Measurements from ENCODE around the gene MRPL54.

MRPL54 gene

GRCh38 chr19:3769494-3769893 lies 7.0 kb downstream of the MRPL54 start:
- no peak for DNase-seq (ENCODE audit: low spot score)

DNA sequence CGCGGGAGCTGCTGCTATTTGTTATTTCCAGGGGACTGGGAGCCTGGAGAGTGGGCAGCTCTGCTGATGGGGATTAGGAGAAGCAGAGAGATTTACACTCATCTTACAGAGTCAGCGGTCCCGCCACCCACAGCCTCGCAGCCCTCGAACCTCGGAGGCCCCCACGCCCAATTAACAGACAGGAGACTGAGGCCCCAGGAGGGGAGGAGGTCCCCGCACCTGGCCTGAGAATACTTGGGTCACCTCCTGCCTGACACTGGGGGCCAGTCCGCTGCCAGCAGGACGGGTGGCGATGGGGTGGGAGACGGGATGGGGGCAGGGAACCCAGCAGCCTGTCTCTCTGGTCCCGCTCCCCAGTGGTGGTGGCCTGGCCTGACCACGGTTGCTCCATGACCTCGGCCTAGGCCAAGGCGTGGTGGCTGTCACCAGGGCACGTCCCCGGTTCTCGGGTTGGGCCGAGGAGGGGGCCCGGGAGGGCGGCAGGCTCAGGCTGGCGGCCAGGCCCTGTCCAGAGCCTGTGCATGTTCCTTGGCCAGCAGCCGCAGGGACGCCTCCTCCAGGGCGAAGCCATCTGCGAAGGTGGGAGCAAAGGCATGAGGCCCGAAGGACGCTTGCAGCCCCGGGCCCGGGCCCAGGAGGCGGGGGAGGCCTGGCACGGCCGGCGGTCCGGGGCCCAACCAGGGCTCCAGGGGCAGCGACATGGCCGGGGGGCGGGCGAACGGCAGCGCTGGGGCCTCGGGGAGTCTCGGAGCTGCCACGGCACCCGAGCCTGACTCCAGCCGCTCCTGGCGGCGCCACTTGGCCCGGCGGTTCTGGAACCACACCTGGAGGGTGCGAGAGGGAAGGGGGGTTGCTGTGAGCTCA lies 7.9 kb downstream of the MRPL54 start:
- DNase-seq (ENCODE audit: low spot score) = no peak

DNA sequence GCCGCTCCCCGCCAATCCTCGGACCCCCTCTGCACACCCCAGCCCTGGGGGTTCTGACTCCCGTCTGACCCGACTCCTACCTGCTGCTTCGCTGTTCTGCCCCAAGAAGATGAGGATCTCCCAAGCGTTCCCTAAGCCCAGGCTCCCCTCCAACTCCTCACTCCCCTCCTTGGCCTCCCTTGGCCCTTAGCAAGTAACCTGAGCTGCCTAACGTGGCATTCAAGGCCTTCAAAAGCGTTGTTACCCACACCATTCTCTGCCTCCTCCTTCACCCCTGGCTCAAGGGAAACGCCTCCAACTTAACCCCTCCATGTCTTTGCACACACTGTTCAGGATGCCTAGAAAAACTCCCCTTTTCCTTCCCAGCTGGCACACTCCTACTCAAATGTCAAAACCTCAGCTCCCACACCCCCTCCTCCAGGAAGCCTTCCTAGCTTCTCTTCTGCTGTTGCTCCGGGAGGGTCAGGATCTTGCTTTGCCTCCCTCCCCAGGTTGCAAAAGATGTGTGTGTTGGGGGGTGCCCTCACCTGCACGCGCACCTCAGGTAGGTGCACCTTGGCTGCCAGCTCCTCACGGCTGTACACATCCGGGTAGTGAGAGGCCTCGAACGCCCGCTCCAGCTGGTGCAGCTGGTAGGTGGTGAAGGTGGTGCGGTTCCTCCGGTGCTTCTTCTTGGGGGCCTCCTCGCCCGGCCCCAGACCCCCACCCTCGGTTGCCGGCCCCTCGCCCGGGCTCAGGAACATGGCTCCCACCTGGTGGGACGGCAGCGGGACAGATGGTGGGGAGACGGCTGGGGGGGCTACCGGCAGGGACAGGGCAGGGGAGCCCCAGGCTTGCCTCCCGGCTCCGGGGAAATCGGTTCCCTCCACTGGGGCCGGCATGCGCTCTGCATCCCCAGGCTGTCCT lies 8.8 kb downstream of the MRPL54 start:
- DNase-seq (ENCODE audit: low spot score) = no peak

GRCh38 chr19:3771906-3772455 lies 9.5 kb downstream of the MRPL54 start, which contains the start of gene RAX2:
Gene RAX2, minus strand, starts transcription at chr19:3772228. Its CDS starts 486 bp downstream, at chr19:3771742.
- no peak for DNase-seq (ENCODE audit: low spot score)

GRCh38 chr19:3773814-3774515 lies 11.5 kb downstream of the MRPL54 start:
- no peak for DNase-seq (ENCODE audit: low spot score)

GRCh38 chr19:3774621-3775373 lies 12.3 kb downstream of the MRPL54 start:
- DNase-seq (ENCODE audit: low spot score) = no peak

- no peak for DNase-seq (ENCODE audit: low spot score)
Measured at GRCh38 chr19:3775374-3775711, 12.9 kb downstream of the MRPL54 start.

- no peak for DNase-seq (ENCODE audit: low spot score)
Measured at GRCh38 chr19:3775831-3776230, 13.3 kb downstream of the MRPL54 start.

GRCh38 chr19:3776479-3777040 lies 14.1 kb downstream of the MRPL54 start:
- no peak for DNase-seq (ENCODE audit: low spot score)

GRCh38 chr19:3778104-3778867 lies 15.8 kb downstream of the MRPL54 start:
- DNase-seq (ENCODE audit: low spot score) = no peak

DNA sequence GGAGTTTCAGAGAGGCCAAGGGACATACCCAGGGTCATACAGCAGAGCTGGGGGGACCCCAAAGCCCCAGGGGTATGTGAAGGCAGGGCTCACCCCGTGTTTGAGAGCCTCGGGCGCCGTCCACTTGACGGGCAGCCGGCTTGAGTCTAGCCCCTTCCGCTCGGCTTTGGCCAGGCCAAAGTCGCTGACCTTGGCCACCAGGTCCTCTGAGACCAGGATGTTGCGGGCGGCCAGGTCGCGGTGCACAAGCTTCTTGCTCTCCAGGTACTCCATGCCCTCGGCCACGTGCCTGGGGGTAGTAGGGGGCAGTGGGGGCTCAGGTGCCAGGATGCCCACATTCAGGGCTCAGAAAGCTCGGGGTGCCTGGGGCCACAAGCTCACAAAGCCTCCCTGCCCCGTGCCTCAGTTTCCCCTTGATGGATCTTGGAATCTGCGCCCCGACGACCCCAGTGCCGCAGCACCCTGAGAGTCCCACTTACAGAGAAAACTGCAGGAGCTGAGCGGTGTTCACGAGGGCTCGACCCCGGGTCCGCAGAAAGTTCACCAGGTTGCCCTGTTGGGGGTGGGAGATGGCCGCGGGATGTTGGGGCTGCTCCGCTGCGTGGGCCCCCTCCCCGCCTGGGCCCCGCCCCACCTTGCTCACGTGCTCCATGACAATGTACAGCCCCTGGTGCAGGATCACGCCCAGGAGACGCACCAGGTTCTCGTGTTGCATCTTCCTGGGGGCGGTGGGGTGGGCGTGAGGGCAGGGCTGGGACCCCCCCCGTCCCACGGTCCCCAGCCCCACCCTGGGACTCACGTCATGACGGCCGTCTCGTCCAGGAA lies 16.6 kb downstream of the MRPL54 start:
- no peak for DNase-seq (ENCODE audit: low spot score)

DNA sequence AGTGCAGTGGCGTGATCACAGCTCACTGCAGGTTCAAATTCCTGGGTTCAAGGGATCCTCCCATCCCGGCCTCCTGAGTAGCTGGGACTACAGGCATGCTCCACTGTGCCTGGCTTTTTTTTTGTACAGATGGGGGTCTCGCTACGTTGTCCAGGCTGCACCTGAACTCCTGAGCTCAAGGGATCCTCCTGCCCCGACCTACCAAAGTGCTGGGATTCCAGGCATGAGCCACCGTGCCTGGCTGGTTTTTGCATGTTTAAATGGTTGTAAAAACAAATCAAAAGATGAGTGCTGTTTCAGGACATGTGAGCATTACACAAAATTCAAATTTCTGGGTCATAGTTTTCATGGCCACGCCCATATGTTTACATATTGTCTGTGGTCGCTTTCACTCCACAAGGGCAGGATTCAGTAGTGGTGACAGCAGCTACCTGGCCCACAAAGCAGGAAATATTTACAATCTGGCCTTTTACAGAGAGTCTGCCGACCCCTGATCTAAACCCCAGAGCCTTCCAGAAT lies 18.4 kb downstream of the MRPL54 start:
- DNase-seq (ENCODE audit: low spot score) = no peak

GRCh38 chr19:3781603-3782002 lies 19.1 kb downstream of the MRPL54 start:
- DNase-seq (ENCODE audit: low spot score) = no peak

DNA sequence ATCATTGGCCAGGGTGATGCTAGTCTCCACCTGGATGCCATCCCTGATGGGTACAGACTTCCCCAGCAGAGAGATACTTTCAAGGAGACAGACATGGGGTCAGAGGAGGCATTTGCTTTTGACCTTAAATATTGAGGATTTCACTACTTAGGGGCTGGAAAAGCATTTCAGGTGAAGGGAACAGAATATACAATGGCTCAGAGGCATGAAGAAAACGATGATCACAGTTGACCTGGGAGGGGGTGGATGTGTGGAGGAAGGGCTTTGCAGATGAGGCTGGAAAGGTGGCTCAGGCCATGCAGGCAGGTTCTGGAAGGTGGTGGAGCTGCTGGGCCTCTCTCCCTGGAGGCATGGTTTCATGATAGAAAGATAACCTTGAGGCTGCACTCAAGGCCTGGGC lies 19.8 kb downstream of the MRPL54 start:
- no peak for DNase-seq (ENCODE audit: low spot score)

DNA sequence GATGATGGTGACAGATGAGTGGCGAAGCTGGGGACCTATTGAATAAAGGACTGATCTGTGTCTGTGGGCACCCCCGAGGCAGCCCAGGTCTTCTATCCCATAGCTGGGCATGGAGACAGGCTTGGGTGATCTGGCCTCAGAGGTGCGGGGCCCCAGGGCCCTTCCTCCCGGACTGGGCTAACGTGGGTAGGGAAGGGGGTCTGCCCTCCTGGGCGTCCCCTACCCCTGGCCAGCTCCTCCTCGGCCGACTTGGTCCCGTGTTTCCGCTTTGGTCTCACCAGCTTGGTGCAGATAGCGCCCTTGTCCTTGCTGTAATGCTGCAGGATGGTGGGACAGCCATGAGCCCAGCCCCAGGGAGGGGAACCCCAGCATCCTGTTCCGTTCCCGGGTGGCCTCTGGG lies 20.4 kb downstream of the MRPL54 start:
- DNase-seq (ENCODE audit: low spot score) = no peak

DNA sequence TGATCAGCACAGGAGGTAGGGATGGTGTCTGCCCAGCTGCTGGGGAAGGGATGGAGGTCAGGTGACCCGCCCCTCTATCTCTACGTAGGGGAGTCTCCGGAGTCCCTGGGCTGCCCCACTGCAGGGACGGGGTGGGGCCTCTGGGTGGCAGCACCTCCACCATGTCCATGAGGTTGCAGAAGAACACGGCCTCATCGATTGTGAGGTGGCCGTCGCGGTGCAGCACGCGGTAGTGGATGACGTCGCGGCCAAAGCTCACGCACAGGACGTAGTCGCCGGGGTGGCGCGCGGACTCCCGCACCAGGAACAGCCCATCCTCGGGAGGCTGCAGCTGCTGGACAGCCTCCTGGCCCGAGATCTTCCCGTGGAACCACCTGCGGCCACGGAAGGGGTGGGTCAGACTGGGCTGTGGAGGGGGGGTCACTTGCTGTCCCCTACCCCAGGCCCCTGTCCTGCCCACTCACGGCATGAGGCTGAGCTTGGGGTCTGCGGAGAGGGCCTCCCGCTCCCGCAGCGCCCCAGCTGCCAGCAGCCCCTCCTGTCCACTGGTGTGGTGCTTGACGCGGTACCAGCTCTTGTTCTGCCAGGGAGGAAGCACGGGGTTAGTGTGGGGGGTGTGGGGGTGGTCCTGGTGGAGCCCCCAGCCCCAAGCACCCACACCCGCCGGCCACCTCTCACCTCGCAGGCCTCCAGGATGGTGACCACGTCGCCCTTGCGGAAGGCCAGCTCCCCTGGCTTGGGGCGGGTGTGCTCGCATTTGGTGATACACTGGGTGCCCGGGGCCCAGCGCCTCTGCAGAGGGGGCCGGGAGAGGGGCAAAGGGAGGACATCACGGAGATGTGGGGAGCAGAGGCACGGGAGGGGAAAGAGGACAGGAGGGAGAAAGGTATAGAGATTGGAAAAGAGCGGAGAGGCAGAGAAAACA lies 21.4 kb downstream of the MRPL54 start:
- DNase-seq (ENCODE audit: low spot score) = no peak

DNA sequence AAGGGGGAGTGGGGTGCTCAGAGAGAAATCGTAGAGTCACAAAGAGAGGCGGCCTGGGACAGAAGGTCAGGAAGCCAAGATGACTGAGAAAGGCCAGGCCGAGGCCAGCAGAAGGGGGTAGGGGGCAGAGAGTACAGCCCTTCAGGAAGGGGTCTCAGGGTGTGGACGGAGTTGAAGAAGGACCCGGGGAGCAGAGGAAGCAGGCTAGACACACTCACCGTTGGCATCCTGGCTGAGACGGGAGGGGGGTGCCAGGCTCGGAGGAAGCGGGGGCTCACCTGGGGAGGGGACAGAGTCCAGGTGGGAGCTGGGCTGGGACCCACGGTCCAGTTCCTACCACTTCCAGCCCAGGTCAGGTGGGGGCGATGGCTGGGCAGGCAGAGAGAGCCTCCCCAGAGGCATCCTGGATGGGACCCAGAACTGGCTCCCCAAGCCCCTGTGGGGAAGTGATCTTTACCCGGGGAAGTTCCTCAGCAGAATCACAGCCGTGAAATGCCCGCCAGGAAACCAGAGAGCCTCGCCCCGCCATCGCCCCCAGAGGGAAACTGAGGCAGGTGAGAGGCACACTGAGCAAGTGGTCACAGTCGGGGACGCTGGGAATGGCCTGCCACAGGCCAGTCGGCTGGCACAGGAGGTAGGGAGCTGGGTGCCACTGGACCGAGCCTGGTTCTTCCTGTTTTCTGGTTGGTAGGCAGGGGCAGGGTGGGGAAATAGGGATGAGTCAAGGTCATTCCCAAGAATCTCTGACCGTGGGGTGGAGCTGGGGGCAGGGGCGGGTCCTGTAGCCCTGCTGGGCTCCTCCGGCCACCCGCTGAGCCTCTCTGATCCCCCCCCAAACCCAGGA lies 22.3 kb downstream of the MRPL54 start:
- no peak for DNase-seq (ENCODE audit: low spot score)
